Activated CD8-positive, alpha-beta memory T cell treated with anti-CD3 and anti-CD28 coated beads for 1 hour (primary cell): ENCODE measurements around the gene APOBEC3G.
"Not testable (repeated sequence)": the region's sequence is repeated elsewhere in the genome, so short reads cannot be mapped to it uniquely, and the experiment has no call there.

Source experiments
- DNase-seq, 2 donors: peaks; one replicate each; pipeline ENCODE4 v3.0.0-alpha.2; 2020; ENCODE audit warnings: low read depth in 1 of 2; ENCODE audit errors: extremely low read depth in 1 of 2

The APOBEC3G gene

GRCh38 chr22:39077026-39077840 is at the start of gene APOBEC3G:
TSS of gene APOBEC3G (plus strand) at chr22:39077275. CDS start at chr22:39077362, 87 bp downstream.
- peak in 1 of 2 donors; percentile 27 for DNase-seq

- DNase-seq, result no peak
Measured at GRCh38 chr22:39027717-39028116, 49.4 kb upstream of the APOBEC3G start.

GRCh38 chr22:39028281-39028680 is 48.8 kb upstream of the APOBEC3G start:
- DNase-seq, result no peak

GRCh38 chr22:39029227-39029626 is 47.8 kb upstream of the APOBEC3G start:
- no peak for DNase-seq

GRCh38 chr22:39030705-39031104 is 46.4 kb upstream of the APOBEC3G start:
- no peak for DNase-seq

GRCh38 chr22:39031434-39032295 is 45.4 kb upstream of the APOBEC3G start:
- DNase-seq, result not testable (repeated sequence)

DNA sequence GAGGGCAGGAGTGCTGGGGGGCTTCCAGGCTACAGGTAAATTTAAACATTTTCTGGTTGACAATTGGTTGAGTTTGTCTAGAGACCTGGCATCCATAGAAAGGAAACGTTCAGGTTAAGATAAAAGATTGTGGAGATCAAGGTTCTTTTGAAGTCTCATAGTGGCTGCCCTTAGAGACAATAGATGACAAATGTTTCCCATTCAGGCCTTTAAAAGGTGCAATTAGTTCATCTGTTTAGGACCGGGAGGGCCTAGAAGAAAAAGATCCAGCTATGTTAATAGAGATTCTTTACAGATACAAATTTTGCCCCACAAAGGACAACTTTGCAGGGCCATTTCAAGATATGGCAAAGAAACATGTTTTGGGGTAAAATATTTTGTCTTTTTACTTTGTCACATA is 40.0 kb upstream of the APOBEC3G start:
- not testable (repeated sequence) for DNase-seq

- DNase-seq, result no peak
Measured at GRCh38 chr22:39039306-39040126, 37.6 kb upstream of the APOBEC3G start.

DNA sequence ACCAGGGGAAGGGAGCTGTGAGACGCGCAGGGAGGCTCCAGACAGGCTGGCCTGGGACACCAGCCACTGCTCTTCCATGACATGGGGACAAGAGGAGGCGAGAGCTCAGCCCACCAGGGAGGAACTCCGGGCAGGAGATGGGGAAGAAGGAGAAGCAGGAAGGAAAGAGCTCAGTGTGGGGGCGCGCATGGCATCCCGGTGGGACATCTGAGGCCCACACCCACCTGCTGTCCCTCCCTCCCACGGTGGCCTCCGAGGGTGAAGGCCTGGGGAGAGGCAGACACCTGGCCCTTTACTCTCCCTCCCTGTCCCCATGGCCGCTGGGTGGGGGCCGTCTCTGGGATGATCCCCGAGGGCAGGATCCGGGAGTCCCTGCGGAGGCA is 36.9 kb upstream of the APOBEC3G start:
- DNase-seq, result not testable (repeated sequence)

GRCh38 chr22:39040538-39041296 is 36.4 kb upstream of the APOBEC3G start, which contains the start of gene APOBEC3F:
TSS of gene APOBEC3F (plus strand) at chr22:39040864. CDS start at chr22:39040961, 97 bp downstream.
- DNase-seq, result peak; percentile 29 to 39

DNA sequence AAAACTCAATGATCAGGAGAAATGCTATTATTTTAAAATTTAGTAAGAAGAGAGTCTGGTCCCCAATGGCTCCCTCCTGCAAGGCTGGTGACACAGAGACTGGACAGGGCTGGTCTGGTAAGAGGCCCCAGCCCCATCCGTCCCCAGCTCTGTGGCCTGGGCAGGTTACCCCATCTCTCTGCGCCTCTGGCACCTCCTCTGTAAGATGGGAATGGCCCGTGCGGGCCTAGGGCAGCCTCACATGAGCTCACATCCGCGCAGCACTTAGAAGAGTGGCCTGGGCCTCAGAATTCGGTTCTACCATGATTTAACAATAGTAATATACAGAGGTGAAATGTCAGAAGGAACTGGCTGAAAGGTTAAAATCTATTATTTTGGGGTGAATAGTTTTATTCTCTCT is 35.2 kb upstream of the APOBEC3G start:
- no peak for DNase-seq

GRCh38 chr22:39043063-39043462 is 34.0 kb upstream of the APOBEC3G start:
- DNase-seq, result not testable (repeated sequence)

DNA sequence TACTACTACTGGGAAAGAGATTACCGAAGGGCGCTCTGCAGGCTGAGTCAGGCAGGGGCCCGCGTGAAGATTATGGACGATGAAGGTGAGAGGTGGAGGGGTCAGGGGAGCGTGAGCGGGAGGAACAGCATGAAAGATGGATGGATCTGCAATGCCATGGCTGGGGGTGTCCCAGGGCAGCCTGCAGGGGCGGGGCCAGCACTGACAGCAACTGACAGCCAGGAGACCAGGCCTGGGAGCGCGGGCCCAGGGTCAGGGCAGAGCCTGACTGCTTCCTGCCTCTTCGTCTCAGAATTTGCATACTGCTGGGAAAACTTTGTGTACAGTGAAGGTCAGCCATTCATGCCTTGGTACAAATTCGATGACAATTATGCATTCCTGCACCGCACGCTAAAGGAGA is 31.9 kb upstream of the APOBEC3G start:
- not testable (repeated sequence) for DNase-seq

GRCh38 chr22:39049486-39049885 is 27.6 kb upstream of the APOBEC3G start:
- not testable (repeated sequence) for DNase-seq

- DNase-seq, result not testable (repeated sequence)
Measured at GRCh38 chr22:39051844-39052495, 25.1 kb upstream of the APOBEC3G start.

GRCh38 chr22:39055658-39056057 is 21.4 kb upstream of the APOBEC3G start:
- no peak for DNase-seq

GRCh38 chr22:39061290-39061689 is 15.8 kb upstream of the APOBEC3G start:
- DNase-seq, result not testable (repeated sequence)

DNA sequence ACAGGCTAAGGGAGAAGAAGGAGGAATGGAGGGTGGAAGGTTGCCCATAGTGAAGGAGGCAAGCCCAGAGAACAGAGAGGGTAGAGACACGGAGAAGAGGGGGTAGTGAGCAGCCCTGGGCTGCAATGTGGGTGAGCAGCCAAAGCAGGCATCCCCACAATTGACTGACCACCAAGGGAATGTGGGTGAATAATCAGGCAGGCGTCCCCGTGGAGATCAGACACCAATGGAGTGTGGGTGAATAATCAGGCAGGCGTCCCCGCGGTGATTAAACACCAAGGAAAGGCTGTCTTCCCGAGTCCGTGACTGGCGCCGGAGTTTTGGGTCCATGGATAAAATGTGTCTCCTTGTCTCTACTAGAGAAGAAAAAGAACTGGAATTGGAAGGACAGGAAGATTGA is 15.1 kb upstream of the APOBEC3G start:
- not testable (repeated sequence) for DNase-seq

GRCh38 chr22:39063904-39064303 is 13.2 kb upstream of the APOBEC3G start:
- not testable (repeated sequence) for DNase-seq
